Measurements from ENCODE around the gene CIAO2A.

Gene CIAO2A

GRCh38 chr15:64052925-64053491 is 40.6 kb downstream of the CIAO2A start:
- H3K9me3 ChIP-seq (ENCODE audit: insufficient read depth, low read depth, low read length): peaks cover 2% of the 10 kb centered on the region

GRCh38 chr15:64051407-64052259 is 42.0 kb downstream of the CIAO2A start:
- H3K18ac ChIP-seq (ENCODE audit: low read length): no peak overlapping the region
- H4K8ac ChIP-seq (ENCODE audit: low read depth, low read length): no peak overlapping the region
- H3K23ac ChIP-seq (ENCODE audit: low read length): no peak overlapping the region
- no peak overlapping the region for H2AFZ ChIP-seq (ENCODE audit: insufficient read depth, low read length, poor library complexity)
- H3K27me3 ChIP-seq (ENCODE audit: insufficient read depth, low read length): no peaks in the 10 kb centered on the region
- no peak overlapping the region for H3K4me2 ChIP-seq (ENCODE audit: low read length)
- no peak overlapping the region for H2BK5ac ChIP-seq (ENCODE audit: low read depth, low read length, poor library complexity)
- no peaks in the 10 kb centered on the region for H3K36me3 ChIP-seq (ENCODE audit: control insufficient read depth in 1 of 2, insufficient read depth in 2 of 2, low read length in 2 of 2)
- no peak overlapping the region for H2BK120ac ChIP-seq (ENCODE audit: insufficient read depth, low read length, poor library complexity)
- H3K14ac ChIP-seq (ENCODE audit: low read length): no peak overlapping the region
- no peak overlapping the region for H3K4ac ChIP-seq (ENCODE audit: low read depth, low read length)
- H3K79me1 ChIP-seq (ENCODE audit: low read length): peaks cover 2% of the 10 kb centered on the region
- H2BK12ac ChIP-seq (ENCODE audit: low read length): no peak overlapping the region
- no peak for DNase-seq
- no peak overlapping the region for H4K91ac ChIP-seq (ENCODE audit: low read depth, low read length)
- H3K4me3 ChIP-seq (ENCODE audit: low read depth, low read length): no peak overlapping the region
- no peak overlapping the region for H2AK5ac ChIP-seq (ENCODE audit: low read length)
- no peaks in the 10 kb centered on the region for H3K79me2 ChIP-seq (ENCODE audit: control insufficient read depth, insufficient read depth, low read length, poor library complexity)
- no CpG with 5 or more reads among the region's 6 CpGs for WGBS (ENCODE audit: extremely low coverage, insufficient coverage, insufficient read length)
- peaks cover 2% of the 10 kb centered on the region for H3K9me3 ChIP-seq (ENCODE audit: insufficient read depth, low read depth, low read length)
- peaks cover 0 to 15% of the 10 kb centered on the region in 2 experiments for H3K4me1 ChIP-seq (ENCODE audit: control insufficient read depth in 1 of 2, insufficient read depth in 2 of 2, low read length in 2 of 2)
- H3K9ac ChIP-seq (ENCODE audit: low read length): no peak overlapping the region
- H4K12ac ChIP-seq (ENCODE audit: low read depth, low read length): no peak overlapping the region
- H3K27ac ChIP-seq (ENCODE audit: low read depth, low read length): no peak overlapping the region

More at GRCh38 chr15:64052925-64053491, 40.6 kb downstream of the CIAO2A start:
- Histone ChIP-seq H3K18ac (ENCODE audit: low read length) (no peak overlapping the region), H3K27ac (ENCODE audit: low read depth, low read length) (no peak overlapping the region), H3K4me3 (ENCODE audit: low read depth, low read length) (no peak overlapping the region), H4K8ac (ENCODE audit: low read depth, low read length) (no peak overlapping the region), H3K4me1 (ENCODE audit: control insufficient read depth in 1 of 2, insufficient read depth in 2 of 2, low read length in 2 of 2) (peaks cover 0 to 12% of the 10 kb centered on the region in 2 experiments), H3K79me2 (ENCODE audit: control insufficient read depth, insufficient read depth, low read length, poor library complexity) (no peaks in the 10 kb centered on the region), H3K4me2 (ENCODE audit: low read length) (no peak overlapping the region), H3K36me3 (ENCODE audit: control insufficient read depth in 1 of 2, insufficient read depth in 2 of 2, low read length in 2 of 2) (no peaks in the 10 kb centered on the region), H3K79me1 (ENCODE audit: low read length) (no peaks in the 10 kb centered on the region), H3K9ac (ENCODE audit: low read length) (no peak overlapping the region), H3K23ac (ENCODE audit: low read length) (no peak overlapping the region), H2BK5ac (ENCODE audit: low read depth, low read length, poor library complexity) (no peak overlapping the region), H3K4ac (ENCODE audit: low read depth, low read length) (no peak overlapping the region), H2BK120ac (ENCODE audit: insufficient read depth, low read length, poor library complexity) (no peak overlapping the region), H4K91ac (ENCODE audit: low read depth, low read length) (no peak overlapping the region), H2AK5ac (ENCODE audit: low read length) (no peak overlapping the region), H3K27me3 (ENCODE audit: insufficient read depth, low read length) (no peaks in the 10 kb centered on the region), H2AFZ (ENCODE audit: insufficient read depth, low read length, poor library complexity) (no peak overlapping the region), H3K14ac (ENCODE audit: low read length) (no peak overlapping the region), H2BK12ac (ENCODE audit: low read length) (no peak overlapping the region), H4K12ac (ENCODE audit: low read depth, low read length) (no peak overlapping the region)
- no CpG with 5 or more reads among the region's 5 CpGs for WGBS (ENCODE audit: extremely low coverage, insufficient coverage, insufficient read length)
- DNase-seq: no peak

- Histone ChIP-seq H2BK120ac (ENCODE audit: insufficient read depth, low read length, poor library complexity) (no peak overlapping the region), H3K4me3 (ENCODE audit: low read depth, low read length) (no peak overlapping the region), H4K12ac (ENCODE audit: low read depth, low read length) (no peak overlapping the region), H3K14ac (ENCODE audit: low read length) (no peak overlapping the region), H3K79me2 (ENCODE audit: control insufficient read depth, insufficient read depth, low read length, poor library complexity) (no peaks in the 10 kb centered on the region), H3K4ac (ENCODE audit: low read depth, low read length) (no peak overlapping the region), H3K4me1 (ENCODE audit: control insufficient read depth in 1 of 2, insufficient read depth in 2 of 2, low read length in 2 of 2) (peaks cover 0 to 17% of the 10 kb centered on the region in 2 experiments), H2AK5ac (ENCODE audit: low read length) (no peak overlapping the region), H2BK12ac (ENCODE audit: low read length) (no peak overlapping the region), H2BK5ac (ENCODE audit: low read depth, low read length, poor library complexity) (no peak overlapping the region), H4K91ac (ENCODE audit: low read depth, low read length) (no peak overlapping the region), H4K8ac (ENCODE audit: low read depth, low read length) (no peak overlapping the region), H3K79me1 (ENCODE audit: low read length) (peaks cover 4% of the 10 kb centered on the region), H3K27ac (ENCODE audit: low read depth, low read length) (no peak overlapping the region), H3K18ac (ENCODE audit: low read length) (no peak overlapping the region), H3K4me2 (ENCODE audit: low read length) (no peak overlapping the region), H3K23ac (ENCODE audit: low read length) (no peak overlapping the region), H3K9ac (ENCODE audit: low read length) (no peak overlapping the region), H3K9me3 (ENCODE audit: insufficient read depth, low read depth, low read length) (peaks cover 2% of the 10 kb centered on the region), H2AFZ (ENCODE audit: insufficient read depth, low read length, poor library complexity) (no peak overlapping the region), H3K27me3 (ENCODE audit: insufficient read depth, low read length) (no peaks in the 10 kb centered on the region), H3K36me3 (ENCODE audit: control insufficient read depth in 1 of 2, insufficient read depth in 2 of 2, low read length in 2 of 2) (no peaks in the 10 kb centered on the region)
- WGBS (ENCODE audit: extremely low coverage, insufficient coverage, insufficient read length): no CpG with 5 or more reads among the region's 2 CpGs
- no peak for DNase-seq
Measured at GRCh38 chr15:64051093-64051402, 42.6 kb downstream of the CIAO2A start.

- H3K79me2 ChIP-seq (ENCODE audit: control insufficient read depth, insufficient read depth, low read length, poor library complexity): no peaks in the 10 kb centered on the region
- no peak overlapping the region for H3K18ac ChIP-seq (ENCODE audit: low read length)
- H3K4ac ChIP-seq (ENCODE audit: low read depth, low read length): no peak overlapping the region
- H4K8ac ChIP-seq (ENCODE audit: low read depth, low read length): peak overlapping the region; percentile 17
- no peak overlapping the region for H3K9ac ChIP-seq (ENCODE audit: low read length)
- no peak overlapping the region for H2BK12ac ChIP-seq (ENCODE audit: low read length)
- no peak overlapping the region for H3K4me3 ChIP-seq (ENCODE audit: low read depth, low read length)
- no peak overlapping the region for H3K27ac ChIP-seq (ENCODE audit: low read depth, low read length)
- H2AK5ac ChIP-seq (ENCODE audit: low read length): no peak overlapping the region
- H4K12ac ChIP-seq (ENCODE audit: low read depth, low read length): no peak overlapping the region
- no peak overlapping the region for H3K4me2 ChIP-seq (ENCODE audit: low read length)
- H2AFZ ChIP-seq (ENCODE audit: insufficient read depth, low read length, poor library complexity): peak overlapping the region; percentile 18
- H3K9me3 ChIP-seq (ENCODE audit: insufficient read depth, low read depth, low read length): peaks cover 2% of the 10 kb centered on the region
- peaks cover 4 to 21% of the 10 kb centered on the region in 2 experiments for H3K4me1 ChIP-seq (ENCODE audit: control insufficient read depth in 1 of 2, insufficient read depth in 2 of 2, low read length in 2 of 2)
- WGBS (ENCODE audit: extremely low coverage, insufficient coverage, insufficient read length): no CpG with 5 or more reads among the region's 8 CpGs
- no peak for DNase-seq
- peak overlapping the region; percentile 9 for H4K91ac ChIP-seq (ENCODE audit: low read depth, low read length)
- H2BK120ac ChIP-seq (ENCODE audit: insufficient read depth, low read length, poor library complexity): no peak overlapping the region
- no peak overlapping the region for H3K14ac ChIP-seq (ENCODE audit: low read length)
- H3K79me1 ChIP-seq (ENCODE audit: low read length): peaks cover 6% of the 10 kb centered on the region
- H2BK5ac ChIP-seq (ENCODE audit: low read depth, low read length, poor library complexity): no peak overlapping the region
- H3K23ac ChIP-seq (ENCODE audit: low read length): no peak overlapping the region
- H3K27me3 ChIP-seq (ENCODE audit: insufficient read depth, low read length): no peaks in the 10 kb centered on the region
- no peaks in the 10 kb centered on the region for H3K36me3 ChIP-seq (ENCODE audit: control insufficient read depth in 1 of 2, insufficient read depth in 2 of 2, low read length in 2 of 2)
Measured at GRCh38 chr15:64050281-64051092, 43.2 kb downstream of the CIAO2A start.

All from trophoblast cell (in vitro differentiated cells and primary cell).